ENCODE data around the gene LCE1C.

LCE1C gene

GRCh38 chr1:152761609-152762213 lies 44.7 kb downstream of the LCE1C start:
- Histone ChIP-seq H3K4me3 (ENCODE audit: low read length in 2 of 2) (no peak overlapping the region), H3K4me2 (ENCODE audit: insufficient read depth, low read length, poor library complexity, severe bottlenecking) (no peak overlapping the region), H3K23ac (ENCODE audit: low read depth, low read length, poor library complexity) (no peak overlapping the region), H3K14ac (ENCODE audit: low read length) (no peak overlapping the region), H3K9ac (ENCODE audit: low read depth, low read length, poor library complexity) (no peak overlapping the region), H2BK120ac (ENCODE audit: low read depth, low read length) (no peak overlapping the region), H3K4ac (ENCODE audit: low read length) (no peak overlapping the region), H2AK5ac (ENCODE audit: low read depth, low read length) (no peak overlapping the region), H3K79me1 (ENCODE audit: low read depth, low read length) (no peaks in the 10 kb centered on the region), H3K27me3 (ENCODE audit: control insufficient read depth in 3 of 3, insufficient read depth in 3 of 3, low read depth in 1 of 3, low read length in 3 of 3) (no peaks in the 10 kb centered on the region), H2AFZ (ENCODE audit: low read length) (no peak overlapping the region), H3K27ac (replicated peaks; ENCODE audit: low read length) (no peak overlapping the region), H2BK12ac (ENCODE audit: low read length) (no peak overlapping the region), H3K4me1 (ENCODE audit: control insufficient read depth in 2 of 2, insufficient read depth in 1 of 2, low read depth in 1 of 2, low read length in 2 of 2) (no peaks in the 10 kb centered on the region), H2BK5ac (ENCODE audit: low read length) (no peak overlapping the region), H4K8ac (ENCODE audit: low read depth, low read length) (no peak overlapping the region), H2BK15ac (ENCODE audit: low read length) (no peak overlapping the region), H3K9me3 (replicated peaks in 1 of 2; ENCODE audit: control insufficient read depth in 2 of 2, insufficient read depth in 1 of 2, low read depth in 1 of 2, low read length in 2 of 2) (peaks cover 0 to 54% of the 10 kb centered on the region in 2 donors), H3K18ac (ENCODE audit: low read length) (no peak overlapping the region), H4K91ac (ENCODE audit: low read depth, low read length, poor library complexity) (no peak overlapping the region), H3K36me3 (replicated peaks in 1 of 2; ENCODE audit: control insufficient read depth in 2 of 2, insufficient read depth in 2 of 2, low read length in 2 of 2) (no peaks in the 10 kb centered on the region)
- no CpG with 5 or more reads among the region's 3 CpGs for WGBS, 2 donors (ENCODE audit: extremely low coverage in 2 of 2, insufficient read length in 2 of 2, insufficient replicate concordance in 1 of 2)
- no peak for DNase-seq (ENCODE audit: low spot score)

GRCh38 chr1:152760551-152761190 lies 45.8 kb downstream of the LCE1C start:
- Histone ChIP-seq H4K91ac (ENCODE audit: low read depth, low read length, poor library complexity) (no peak overlapping the region), H3K9me3 (replicated peaks in 1 of 2; ENCODE audit: control insufficient read depth in 2 of 2, insufficient read depth in 1 of 2, low read depth in 1 of 2, low read length in 2 of 2) (peaks cover 0 to 52% of the 10 kb centered on the region in 2 donors), H2AK5ac (ENCODE audit: low read depth, low read length) (no peak overlapping the region), H3K23ac (ENCODE audit: low read depth, low read length, poor library complexity) (peak overlapping the region; percentile 13), H2BK15ac (ENCODE audit: low read length) (no peak overlapping the region), H3K14ac (ENCODE audit: low read length) (no peak overlapping the region), H3K79me1 (ENCODE audit: low read depth, low read length) (no peaks in the 10 kb centered on the region), H2BK5ac (ENCODE audit: low read length) (no peak overlapping the region), H3K9ac (ENCODE audit: low read depth, low read length, poor library complexity) (no peak overlapping the region), H3K4ac (ENCODE audit: low read length) (no peak overlapping the region), H3K27ac (replicated peaks; ENCODE audit: low read length) (no peak overlapping the region), H3K4me1 (ENCODE audit: control insufficient read depth in 2 of 2, insufficient read depth in 1 of 2, low read depth in 1 of 2, low read length in 2 of 2) (no peaks in the 10 kb centered on the region), H3K4me2 (ENCODE audit: insufficient read depth, low read length, poor library complexity, severe bottlenecking) (no peak overlapping the region), H3K4me3 (ENCODE audit: low read length in 2 of 2) (peak overlapping the region in 1 of 2 donors; percentile 65), H3K36me3 (replicated peaks in 1 of 2; ENCODE audit: control insufficient read depth in 2 of 2, insufficient read depth in 2 of 2, low read length in 2 of 2) (no peaks in the 10 kb centered on the region), H3K27me3 (ENCODE audit: control insufficient read depth in 3 of 3, insufficient read depth in 3 of 3, low read depth in 1 of 3, low read length in 3 of 3) (no peaks in the 10 kb centered on the region), H2BK12ac (ENCODE audit: low read length) (no peak overlapping the region), H2AFZ (ENCODE audit: low read length) (peak overlapping the region; percentile 17), H3K18ac (ENCODE audit: low read length) (no peak overlapping the region), H2BK120ac (ENCODE audit: low read depth, low read length) (no peak overlapping the region), H4K8ac (ENCODE audit: low read depth, low read length) (no peak overlapping the region)
- DNase-seq (ENCODE audit: low spot score): no peak
- WGBS, 2 donors (ENCODE audit: extremely low coverage in 2 of 2, insufficient read length in 2 of 2, insufficient replicate concordance in 1 of 2): no CpG with 5 or more reads among the region's 31 CpGs

GRCh38 chr1:152759453-152760173 lies 46.8 kb downstream of the LCE1C start:
- WGBS, 2 donors (ENCODE audit: extremely low coverage in 2 of 2, insufficient read length in 2 of 2, insufficient replicate concordance in 1 of 2): no CpG with 5 or more reads among the region's 8 CpGs
- no peaks in the 10 kb centered on the region for H3K36me3 ChIP-seq (replicated peaks in 1 of 2; ENCODE audit: control insufficient read depth in 2 of 2, insufficient read depth in 2 of 2, low read length in 2 of 2)
- no peak overlapping the region for H4K91ac ChIP-seq (ENCODE audit: low read depth, low read length, poor library complexity)
- H2AFZ ChIP-seq (ENCODE audit: low read length): no peak overlapping the region
- H3K4me3 ChIP-seq (ENCODE audit: low read length in 2 of 2): peak overlapping the region in 1 of 2 donors; percentile 59
- no peak overlapping the region for H3K14ac ChIP-seq (ENCODE audit: low read length)
- no peak overlapping the region for H2BK5ac ChIP-seq (ENCODE audit: low read length)
- H2BK15ac ChIP-seq (ENCODE audit: low read length): no peak overlapping the region
- no peak overlapping the region for H3K18ac ChIP-seq (ENCODE audit: low read length)
- H2AK5ac ChIP-seq (ENCODE audit: low read depth, low read length): no peak overlapping the region
- no peak overlapping the region for H2BK120ac ChIP-seq (ENCODE audit: low read depth, low read length)
- H2BK12ac ChIP-seq (ENCODE audit: low read length): no peak overlapping the region
- no peaks in the 10 kb centered on the region for H3K4me1 ChIP-seq (ENCODE audit: control insufficient read depth in 2 of 2, insufficient read depth in 1 of 2, low read depth in 1 of 2, low read length in 2 of 2)
- H4K8ac ChIP-seq (ENCODE audit: low read depth, low read length): no peak overlapping the region
- peaks cover 0 to 53% of the 10 kb centered on the region in 2 donors for H3K9me3 ChIP-seq (replicated peaks in 1 of 2; ENCODE audit: control insufficient read depth in 2 of 2, insufficient read depth in 1 of 2, low read depth in 1 of 2, low read length in 2 of 2)
- no peak overlapping the region for H3K4ac ChIP-seq (ENCODE audit: low read length)
- no peaks in the 10 kb centered on the region for H3K79me1 ChIP-seq (ENCODE audit: low read depth, low read length)
- DNase-seq (ENCODE audit: low spot score): no peak
- H3K9ac ChIP-seq (ENCODE audit: low read depth, low read length, poor library complexity): no peak overlapping the region
- H3K23ac ChIP-seq (ENCODE audit: low read depth, low read length, poor library complexity): no peak overlapping the region
- no peak overlapping the region for H3K4me2 ChIP-seq (ENCODE audit: insufficient read depth, low read length, poor library complexity, severe bottlenecking)
- H3K27ac ChIP-seq (replicated peaks; ENCODE audit: low read length): no peak overlapping the region
- H3K27me3 ChIP-seq (ENCODE audit: control insufficient read depth in 3 of 3, insufficient read depth in 3 of 3, low read depth in 1 of 3, low read length in 3 of 3): no peaks in the 10 kb centered on the region

GRCh38 chr1:152758636-152759035 lies 47.8 kb downstream of the LCE1C start:
- peaks cover 0 to 48% of the 10 kb centered on the region in 2 donors for H3K9me3 ChIP-seq (replicated peaks in 1 of 2; ENCODE audit: control insufficient read depth in 2 of 2, insufficient read depth in 1 of 2, low read depth in 1 of 2, low read length in 2 of 2)
- H3K4me1 ChIP-seq (ENCODE audit: control insufficient read depth in 2 of 2, insufficient read depth in 1 of 2, low read depth in 1 of 2, low read length in 2 of 2): no peaks in the 10 kb centered on the region
- no peak overlapping the region for H3K27ac ChIP-seq (replicated peaks; ENCODE audit: low read length)
- H3K18ac ChIP-seq (ENCODE audit: low read length): no peak overlapping the region
- no peak overlapping the region for H2BK12ac ChIP-seq (ENCODE audit: low read length)
- no peaks in the 10 kb centered on the region for H3K36me3 ChIP-seq (replicated peaks in 1 of 2; ENCODE audit: control insufficient read depth in 2 of 2, insufficient read depth in 2 of 2, low read length in 2 of 2)
- WGBS, 2 donors (ENCODE audit: extremely low coverage in 2 of 2, insufficient read length in 2 of 2, insufficient replicate concordance in 1 of 2): no CpG with 5 or more reads among the region's 4 CpGs
- no peak overlapping the region for H2BK15ac ChIP-seq (ENCODE audit: low read length)
- no peak overlapping the region for H3K4ac ChIP-seq (ENCODE audit: low read length)
- no peaks in the 10 kb centered on the region for H3K27me3 ChIP-seq (ENCODE audit: control insufficient read depth in 3 of 3, insufficient read depth in 3 of 3, low read depth in 1 of 3, low read length in 3 of 3)
- DNase-seq (ENCODE audit: low spot score): no peak
- H3K14ac ChIP-seq (ENCODE audit: low read length): no peak overlapping the region
- H3K79me1 ChIP-seq (ENCODE audit: low read depth, low read length): no peaks in the 10 kb centered on the region
- no peak overlapping the region for H3K23ac ChIP-seq (ENCODE audit: low read depth, low read length, poor library complexity)
- no peak overlapping the region for H2BK120ac ChIP-seq (ENCODE audit: low read depth, low read length)
- H3K4me2 ChIP-seq (ENCODE audit: insufficient read depth, low read length, poor library complexity, severe bottlenecking): no peak overlapping the region
- H4K91ac ChIP-seq (ENCODE audit: low read depth, low read length, poor library complexity): no peak overlapping the region
- H3K4me3 ChIP-seq (ENCODE audit: low read length in 2 of 2): no peak overlapping the region
- no peak overlapping the region for H2BK5ac ChIP-seq (ENCODE audit: low read length)
- no peak overlapping the region for H4K8ac ChIP-seq (ENCODE audit: low read depth, low read length)
- no peak overlapping the region for H2AFZ ChIP-seq (ENCODE audit: low read length)
- H3K9ac ChIP-seq (ENCODE audit: low read depth, low read length, poor library complexity): no peak overlapping the region
- no peak overlapping the region for H2AK5ac ChIP-seq (ENCODE audit: low read depth, low read length)

All from neuronal stem cell (in vitro differentiated cells).